Activated naive CD8-positive, alpha-beta T cell treated with anti-CD3 and anti-CD28 coated beads, Interleukin-2, amount 50 U/mL, for 24 hours (primary cell): ENCODE data around the gene DNM2.
A peak's percentile ranks its signal among the peaks of the same experiment; 100 is the strongest.
"Not testable (repeated sequence)": the region's sequence is repeated elsewhere in the genome, so short reads cannot be mapped to it uniquely, and the experiment has no call there.

Experiments
- ATAC-seq: fragments of 150-1000 bp; cut with Tn5 transposase; one replicate; pipeline ENCODE4 v1.10.0; 2021
- DNase-seq: peaks from one replicate; pipeline ENCODE4 v3.0.0; 2021
- H3K27ac Mint-ChIP-seq: one replicate; pipeline ENCODE4 v1.8.0; 2021; ENCODE audit warnings: mild to moderate bottlenecking, mixed read lengths
- H3K27me3 Mint-ChIP-seq: one replicate; pipeline ENCODE4 v1.8.0; 2021; ENCODE audit warnings: mixed read lengths
- H3K36me3 Mint-ChIP-seq: one replicate; pipeline ENCODE4 v1.8.0; 2021; ENCODE audit warnings: low read depth, mixed read lengths
- H3K4me1 Mint-ChIP-seq: one replicate; pipeline ENCODE4 v1.8.0; 2021; ENCODE audit warnings: mixed read lengths
- H3K4me3 Mint-ChIP-seq: one replicate; pipeline ENCODE4 v1.8.0; 2021; ENCODE audit warnings: mild to moderate bottlenecking, moderate library complexity, mixed read lengths
- H3K9me3 Mint-ChIP-seq: one replicate; pipeline ENCODE4 v1.8.0; 2021; ENCODE audit warnings: mixed read lengths

DNM2 gene

GRCh38 chr19:10717356-10718204 is at the start of gene DNM2:
Gene DNM2, plus strand, starts transcription at chr19:10718079. Its CDS starts 164 bp downstream, at chr19:10718243.
- ATAC-seq (peak; percentile 93), DNase-seq (peak; percentile 97)
- H3K9me3 Mint-ChIP-seq: no peaks in the 10 kb centered on the region
- peak within 1 kb of the TSS; percentile 88 for H3K27ac Mint-ChIP-seq
- peaks cover 34% of the 10 kb centered on the region for H3K4me1 Mint-ChIP-seq
- peak within 1 kb of the TSS; percentile 96 for H3K4me3 Mint-ChIP-seq
- H3K27me3 Mint-ChIP-seq: no peaks in the 10 kb centered on the region
- peaks cover 9% of the 10 kb centered on the region for H3K36me3 Mint-ChIP-seq

- H3K36me3 Mint-ChIP-seq: peaks cover 47% of the 10 kb centered on the region
These were observed 48.6 kb upstream of the DNM2 start for GRCh38 chr19:10669246-10669645.

GRCh38 chr19:10670182-10670581 is 47.7 kb upstream of the DNM2 start:
- H3K36me3 Mint-ChIP-seq: peaks cover 55% of the 10 kb centered on the region
- H3K4me1 Mint-ChIP-seq: peaks cover 31% of the 10 kb centered on the region
- no peak overlapping the region for H3K27ac Mint-ChIP-seq
- no peak for DNase-seq
- ATAC-seq: no peak
- H3K9me3 Mint-ChIP-seq: no peaks in the 10 kb centered on the region
- no peak overlapping the region for H3K4me3 Mint-ChIP-seq
- H3K27me3 Mint-ChIP-seq: no peaks in the 10 kb centered on the region

More at GRCh38 chr19:10669246-10669645, 48.6 kb upstream of the DNM2 start:
- DNase-seq: no peak
- Mint-ChIP-seq H3K4me1 (peaks cover 32% of the 10 kb centered on the region), H3K4me3 (no peak overlapping the region), H3K27ac (peak overlapping the region; percentile 43), H3K9me3 (no peaks in the 10 kb centered on the region), H3K27me3 (no peaks in the 10 kb centered on the region)
- no peak for ATAC-seq

- Mint-ChIP-seq H3K36me3 (peaks cover 61% of the 10 kb centered on the region), H3K9me3 (no peaks in the 10 kb centered on the region), H3K4me3 (no peak overlapping the region), H3K27ac (no peak overlapping the region), H3K27me3 (no peaks in the 10 kb centered on the region), H3K4me1 (peaks cover 29% of the 10 kb centered on the region)
- no peak for ATAC-seq
- DNase-seq: no peak
These were observed 46.7 kb upstream of the DNM2 start for GRCh38 chr19:10670876-10671804.

- not testable (repeated sequence) for H3K4me3 Mint-ChIP-seq, ATAC-seq, H3K9me3 Mint-ChIP-seq, H3K27me3 Mint-ChIP-seq, H3K27ac Mint-ChIP-seq, DNase-seq
- Mint-ChIP-seq H3K36me3 (peaks cover 61% of the 10 kb centered on the region), H3K4me1 (peaks cover 21% of the 10 kb centered on the region)
These were observed 46.0 kb upstream of the DNM2 start for GRCh38 chr19:10671922-10672321.

- DNase-seq, H3K4me3 Mint-ChIP-seq, H3K4me1 Mint-ChIP-seq, H3K27ac Mint-ChIP-seq, H3K27me3 Mint-ChIP-seq, ATAC-seq, H3K9me3 Mint-ChIP-seq: not testable (repeated sequence)
- H3K36me3 Mint-ChIP-seq: peaks cover 72% of the 10 kb centered on the region
These were observed 42.7 kb upstream of the DNM2 start for GRCh38 chr19:10675214-10675613.

- peaks cover 2% of the 10 kb centered on the region for H3K4me1 Mint-ChIP-seq
- H3K4me3 Mint-ChIP-seq: no peak overlapping the region
- peaks cover 63% of the 10 kb centered on the region for H3K36me3 Mint-ChIP-seq
- no peaks in the 10 kb centered on the region for H3K9me3 Mint-ChIP-seq
- DNase-seq (no peak), ATAC-seq (no peak)
- H3K27me3 Mint-ChIP-seq: no peaks in the 10 kb centered on the region
- H3K27ac Mint-ChIP-seq: no peak overlapping the region
These were observed 40.1 kb upstream of the DNM2 start for GRCh38 chr19:10677751-10678150.

- Mint-ChIP-seq H3K27me3 (no peaks in the 10 kb centered on the region), H3K9me3 (no peaks in the 10 kb centered on the region), H3K36me3 (peaks cover 59% of the 10 kb centered on the region), H3K4me3 (no peak overlapping the region), H3K4me1 (no peaks in the 10 kb centered on the region), H3K27ac (no peak overlapping the region)
- ATAC-seq: no peak
- DNase-seq: no peak
These were observed 39.1 kb upstream of the DNM2 start for GRCh38 chr19:10678813-10679212.

- Mint-ChIP-seq H3K4me1 (no peaks in the 10 kb centered on the region), H3K36me3 (peaks cover 59% of the 10 kb centered on the region), H3K27me3 (no peaks in the 10 kb centered on the region), H3K27ac (no peak overlapping the region), H3K4me3 (no peak overlapping the region), H3K9me3 (no peaks in the 10 kb centered on the region)
- DNase-seq (no peak), ATAC-seq (no peak)
These were observed 38.1 kb upstream of the DNM2 start for GRCh38 chr19:10679743-10680142.

GRCh38 chr19:10680545-10681135 is 37.2 kb upstream of the DNM2 start:
- no peaks in the 10 kb centered on the region for H3K27me3 Mint-ChIP-seq
- H3K4me3 Mint-ChIP-seq: no peak overlapping the region
- no peak overlapping the region for H3K27ac Mint-ChIP-seq
- no peak for DNase-seq
- no peaks in the 10 kb centered on the region for H3K9me3 Mint-ChIP-seq
- ATAC-seq: no peak
- no peaks in the 10 kb centered on the region for H3K4me1 Mint-ChIP-seq
- peaks cover 57% of the 10 kb centered on the region for H3K36me3 Mint-ChIP-seq

- Mint-ChIP-seq H3K27me3 (no peaks in the 10 kb centered on the region), H3K9me3 (no peaks in the 10 kb centered on the region), H3K27ac (no peak overlapping the region), H3K4me1 (no peaks in the 10 kb centered on the region), H3K36me3 (peaks cover 54% of the 10 kb centered on the region), H3K4me3 (no peak overlapping the region)
- ATAC-seq: no peak
- no peak for DNase-seq
These were observed 36.2 kb upstream of the DNM2 start for GRCh38 chr19:10681658-10682057.

- Mint-ChIP-seq H3K4me1 (no peaks in the 10 kb centered on the region), H3K27ac (no peak overlapping the region), H3K4me3 (no peak overlapping the region), H3K9me3 (no peaks in the 10 kb centered on the region), H3K36me3 (peaks cover 50% of the 10 kb centered on the region), H3K27me3 (no peaks in the 10 kb centered on the region)
- DNase-seq (no peak), ATAC-seq (no peak)
These were observed 35.3 kb upstream of the DNM2 start for GRCh38 chr19:10682397-10683063.

GRCh38 chr19:10683064-10683426 is 34.8 kb upstream of the DNM2 start:
- no peak overlapping the region for H3K4me3 Mint-ChIP-seq
- H3K36me3 Mint-ChIP-seq: peaks cover 49% of the 10 kb centered on the region
- no peak overlapping the region for H3K27ac Mint-ChIP-seq
- DNase-seq: no peak
- H3K27me3 Mint-ChIP-seq: no peaks in the 10 kb centered on the region
- no peaks in the 10 kb centered on the region for H3K9me3 Mint-ChIP-seq
- H3K4me1 Mint-ChIP-seq: no peaks in the 10 kb centered on the region
- ATAC-seq: no peak

GRCh38 chr19:10683582-10683981 is 34.3 kb upstream of the DNM2 start:
- peaks cover 45% of the 10 kb centered on the region for H3K36me3 Mint-ChIP-seq

More at GRCh38 chr19:10683582-10683981, 34.3 kb upstream of the DNM2 start:
- H3K9me3 Mint-ChIP-seq: no peaks in the 10 kb centered on the region
- H3K4me1 Mint-ChIP-seq: no peaks in the 10 kb centered on the region
- no peak overlapping the region for H3K27ac Mint-ChIP-seq
- H3K4me3 Mint-ChIP-seq: no peak overlapping the region
- H3K27me3 Mint-ChIP-seq: no peaks in the 10 kb centered on the region
- DNase-seq: no peak
- ATAC-seq: no peak
